GM19035 (cell line): Measurements from ENCODE around the gene STMND1.

Experiments used
- ATAC-seq: cut with Tn5 transposase; IDR thresholded peaks from one replicate; pipeline ENCODE4 v1.9.1; 2021; ENCODE audit not compliant: unreplicated experiment

STMND1 gene

DNA sequence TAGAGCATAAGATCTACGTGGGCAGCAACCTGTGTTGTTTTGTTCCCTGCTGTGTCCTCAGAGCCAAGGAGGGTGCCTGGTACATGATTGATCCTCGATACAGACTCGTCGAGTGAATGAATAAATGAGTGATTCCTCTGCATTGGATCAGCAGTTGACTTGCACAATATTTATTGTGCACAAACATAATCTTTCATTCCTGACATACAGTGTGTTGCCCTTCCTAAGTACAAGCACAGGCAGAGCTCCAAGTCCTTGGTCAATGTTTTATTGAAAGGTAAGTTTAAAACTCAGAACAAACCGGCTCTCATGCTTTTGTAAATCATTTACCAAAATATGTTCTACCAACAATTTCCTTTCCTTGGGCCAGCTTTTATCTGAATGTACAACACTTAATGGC, 57.4 kb downstream of the STMND1 start:
- no peak for ATAC-seq

DNA sequence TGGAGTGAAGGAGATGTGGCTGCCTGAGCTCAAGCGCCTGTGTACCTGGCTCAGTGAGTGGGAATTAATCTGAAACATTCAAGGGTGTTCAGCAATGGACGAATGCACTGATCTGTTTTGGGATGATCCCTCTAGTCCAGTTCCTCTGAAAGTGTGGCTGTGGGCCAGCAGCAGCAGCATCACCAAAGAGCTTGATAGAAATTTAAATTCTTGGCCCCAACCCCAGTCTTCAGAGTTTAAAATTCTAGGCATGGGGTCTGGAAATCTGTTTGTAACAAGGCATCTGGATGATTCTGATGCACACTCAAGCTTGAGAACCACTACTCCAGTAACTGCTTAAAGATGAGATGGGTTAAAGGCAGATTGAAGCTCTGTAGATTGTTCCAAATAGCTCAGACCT, 59.2 kb downstream of the STMND1 start:
- ATAC-seq: no peak

DNA sequence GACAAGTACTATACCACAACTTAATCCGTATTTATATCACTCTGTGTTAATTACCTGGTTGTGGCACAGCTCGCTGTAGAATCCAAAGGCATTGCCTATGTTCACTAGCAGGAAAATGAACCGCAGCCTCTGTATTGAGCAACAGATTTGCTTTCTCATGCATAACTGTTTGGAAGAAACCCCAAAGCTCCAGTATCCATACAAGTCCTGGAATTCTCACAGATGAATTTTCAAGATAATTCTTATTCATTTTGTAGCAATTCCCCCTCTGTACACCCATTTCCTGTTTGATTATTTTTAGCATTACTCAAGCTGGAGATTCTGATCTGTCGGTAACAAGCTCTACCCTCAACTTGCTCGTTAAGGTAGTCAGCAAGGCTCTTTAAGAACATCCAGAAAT, 63.5 kb downstream of the STMND1 start:
- ATAC-seq: no peak

DNA sequence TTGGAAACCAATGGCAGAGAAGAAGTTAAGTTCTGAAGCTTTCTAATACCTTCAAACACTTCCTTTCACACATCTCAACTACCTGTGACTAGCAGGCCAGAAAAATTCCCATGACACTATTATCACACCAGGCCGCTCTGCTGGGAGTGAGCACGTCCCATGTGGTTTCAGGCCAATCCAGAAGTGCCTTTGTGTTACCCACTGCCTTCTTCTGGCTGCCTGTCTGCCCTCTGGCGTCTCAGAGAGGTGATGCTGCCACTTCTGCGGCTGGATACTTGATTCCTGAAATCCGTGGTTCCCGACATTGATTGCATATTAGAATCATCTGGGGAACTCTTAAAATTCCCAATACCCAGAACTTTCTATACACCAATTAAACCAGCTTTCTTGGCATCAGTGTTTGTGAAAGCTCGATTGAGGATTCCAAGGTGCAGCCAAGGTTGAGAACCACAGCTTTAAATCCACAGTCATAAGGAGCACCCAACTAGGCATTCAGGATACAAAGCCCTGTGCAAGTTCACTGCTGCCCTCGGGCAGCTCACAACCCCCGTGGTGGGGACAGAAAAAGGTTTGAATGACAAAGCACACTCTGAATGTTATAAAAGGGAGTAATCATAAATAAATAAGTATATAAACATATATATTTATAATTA, 65.6 kb downstream of the STMND1 start:
- no peak for ATAC-seq

DNA sequence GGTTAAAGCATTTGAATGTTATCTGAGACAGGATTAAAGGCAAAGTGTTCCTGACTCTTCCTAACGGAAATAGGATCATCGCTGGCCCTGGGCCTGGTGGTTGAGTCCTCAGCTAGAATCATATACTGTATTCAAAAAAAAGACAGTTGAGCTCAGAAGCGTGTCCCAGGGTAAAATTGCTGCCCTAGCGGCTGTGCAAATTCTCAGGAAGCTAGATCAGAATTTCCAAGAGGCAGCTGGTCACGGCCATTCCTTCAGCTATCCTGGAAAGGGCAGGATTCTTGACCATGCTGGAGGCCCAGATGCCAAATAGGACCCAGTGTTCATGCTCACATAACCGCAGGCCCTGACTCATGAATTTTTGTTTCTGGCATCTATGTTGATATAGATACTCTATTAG, 67.4 kb downstream of the STMND1 start:
- ATAC-seq: no peak

DNA sequence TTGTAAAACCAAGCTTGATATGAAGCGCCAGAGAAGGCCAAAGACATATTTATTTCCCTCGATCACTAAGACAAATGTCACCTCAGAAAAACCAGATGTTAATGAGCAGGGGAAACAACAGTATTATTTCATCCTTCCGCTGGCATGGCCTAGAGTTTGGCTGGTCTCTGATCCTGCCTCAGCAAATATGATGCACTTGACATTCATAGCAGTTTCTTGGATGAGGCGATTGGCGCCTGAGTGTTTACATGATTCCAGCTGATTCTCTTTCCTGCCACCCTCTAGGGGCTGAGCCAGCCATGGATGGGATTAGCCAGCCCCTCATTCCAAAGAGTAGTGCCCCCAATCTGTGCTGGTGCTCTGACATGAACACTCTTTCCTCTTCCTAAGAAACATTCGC, 67.9 kb downstream of the STMND1 start:
- ATAC-seq: no peak

DNA sequence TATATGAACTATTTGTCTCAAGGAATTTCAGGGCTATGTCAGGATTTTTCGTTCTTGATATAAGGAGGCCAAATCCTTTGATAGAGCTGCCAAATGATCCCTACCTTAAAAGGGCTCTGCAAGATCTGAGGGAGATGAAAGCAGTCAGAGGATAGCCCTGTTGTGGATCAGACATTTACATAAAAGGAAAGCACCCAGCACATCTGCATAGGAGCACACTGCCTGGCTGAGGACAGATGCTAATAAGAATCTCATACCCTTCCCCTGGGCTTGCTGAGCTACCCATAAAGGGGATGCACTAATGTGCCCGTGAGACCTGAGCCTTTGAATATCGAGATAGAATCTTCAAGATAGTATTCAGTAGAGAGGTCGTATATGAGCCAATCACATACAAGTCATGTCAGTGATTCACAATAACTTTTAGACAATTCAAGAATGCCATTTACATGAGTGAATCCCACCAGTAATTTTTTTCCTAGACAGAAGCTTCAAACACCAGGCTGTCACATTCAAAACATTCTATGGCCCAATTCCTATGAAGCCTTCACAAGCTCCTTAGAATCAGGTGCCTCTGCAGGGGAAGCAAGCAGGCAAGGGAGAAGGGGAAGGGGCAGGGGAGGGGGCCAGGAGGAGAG, 71.1 kb downstream of the STMND1 start:
- ATAC-seq: no peak

DNA sequence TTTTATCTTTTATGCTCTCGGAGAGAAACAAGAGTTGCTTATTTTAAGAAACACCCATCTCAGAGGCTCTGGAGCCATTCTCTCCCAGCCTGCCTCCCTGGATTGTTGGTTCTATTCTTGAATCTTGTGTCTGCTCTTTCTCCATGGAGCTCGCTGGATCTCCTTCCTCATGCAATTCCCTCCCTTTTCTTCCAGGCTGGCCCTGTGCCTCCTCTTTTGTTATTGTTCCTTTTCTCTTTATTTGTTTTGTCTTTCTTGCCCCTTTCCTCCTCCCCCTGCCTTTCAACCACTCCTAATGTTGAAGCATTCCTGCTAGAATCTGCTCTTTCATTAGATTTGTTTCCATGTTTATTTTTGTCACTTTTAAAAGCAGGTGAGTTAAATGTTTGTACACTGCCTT, 76.5 kb downstream of the STMND1 start:
- no peak for ATAC-seq

DNA sequence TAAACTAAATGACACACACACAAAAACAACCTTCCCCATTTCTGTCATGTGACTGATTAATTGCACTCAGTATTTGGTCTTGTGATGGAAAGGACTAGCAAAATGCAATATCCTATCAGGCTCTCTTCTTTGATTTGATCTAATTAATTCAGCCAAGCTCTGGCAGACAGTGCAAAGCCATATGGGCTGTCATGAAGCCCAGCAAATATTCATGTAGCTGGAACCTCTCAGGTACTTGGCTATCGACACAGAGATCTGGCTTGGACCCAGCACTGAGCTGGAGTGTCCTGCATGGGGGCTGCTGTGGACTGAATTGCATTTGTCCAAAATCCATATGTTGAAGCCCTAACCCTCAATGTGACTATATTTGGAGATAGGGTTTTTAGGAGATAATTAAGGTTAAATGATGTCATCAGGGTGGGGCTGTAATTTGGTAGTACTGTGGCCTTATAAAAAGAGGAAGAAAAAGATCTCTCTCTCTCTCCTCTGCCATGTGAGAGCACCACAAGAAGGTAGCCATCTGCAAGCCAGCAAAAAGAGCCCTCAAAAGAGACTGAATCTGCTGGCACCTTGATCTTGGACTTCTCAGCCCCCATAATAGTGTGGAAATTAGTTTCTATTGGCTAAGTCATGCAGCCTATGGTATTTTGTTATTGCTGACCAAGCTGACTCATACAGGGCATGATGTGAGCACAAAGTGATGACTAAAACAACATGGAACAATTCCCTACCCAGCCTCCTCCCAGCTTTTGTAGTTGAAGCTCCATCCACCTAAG, 77.1 kb downstream of the STMND1 start:
- ATAC-seq: no peak

DNA sequence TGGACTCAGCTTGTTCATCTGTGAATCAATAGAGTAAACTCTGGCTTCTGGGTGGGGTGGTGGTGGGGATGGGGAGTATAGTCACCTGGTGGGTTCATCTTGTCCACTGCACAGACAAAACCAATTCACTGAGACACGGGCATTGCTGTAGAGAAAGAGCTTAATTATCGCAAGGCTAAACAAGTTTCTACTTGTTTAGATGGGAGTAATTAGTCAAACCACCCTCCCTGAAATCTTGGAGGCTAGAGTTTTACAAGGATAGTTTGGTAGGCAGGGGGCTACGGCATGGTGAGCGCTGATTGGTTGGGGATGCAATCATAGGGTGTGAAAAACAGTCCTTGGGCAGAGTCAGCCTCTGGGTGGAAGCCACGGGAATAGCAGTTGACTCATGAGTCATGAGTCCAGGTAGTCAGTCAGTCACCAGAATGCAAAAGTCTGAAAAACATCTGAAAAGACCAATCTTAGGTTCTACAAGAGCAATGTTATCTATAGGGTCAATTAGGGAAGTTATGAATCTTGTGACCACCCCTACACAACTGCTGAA, 77.8 kb downstream of the STMND1 start:
- no peak for ATAC-seq
